Activated CD8-positive, alpha-beta memory T cell treated with anti-CD3 and anti-CD28 coated beads for 48 hours (primary cell): Measurements from ENCODE around the gene ARF5.
"Not testable (repeated sequence)": the region's sequence is repeated elsewhere in the genome, so short reads cannot be mapped to it uniquely, and the experiment has no call there.

ENCODE experiments used
- DNase-seq, 3 experiments: peaks; one replicate each; pipeline ENCODE4 v3.0.0-alpha.2; 2020; ENCODE audit warnings: low read depth in 2 of 3, low spot score in 2 of 3

The ARF5 gene

GRCh38 chr7:127588019-127588696, at the start of gene ARF5:
ARF5 (plus strand) TSS chr7:127588411; CDS start chr7:127588499, 88 bp downstream.
- DNase-seq = peak; percentile 64 to 75 (median 72)

GRCh38 chr7:127539116-127539515, 49.1 kb upstream of the ARF5 start:
- no peak for DNase-seq

GRCh38 chr7:127540461-127540860, 47.8 kb upstream of the ARF5 start:
- not testable (repeated sequence) for DNase-seq

- no peak for DNase-seq
These were observed 46.7 kb upstream of the ARF5 start for GRCh38 chr7:127541548-127541947.

GRCh38 chr7:127546313-127546712, 41.9 kb upstream of the ARF5 start:
- DNase-seq = no peak

GRCh38 chr7:127550247-127550646, 38.0 kb upstream of the ARF5 start:
- no peak for DNase-seq

- DNase-seq = no peak
These were observed 36.3 kb upstream of the ARF5 start for GRCh38 chr7:127551941-127552340.

- no peak for DNase-seq
These were observed 31.8 kb upstream of the ARF5 start for GRCh38 chr7:127556404-127556803.

GRCh38 chr7:127557803-127558202, 30.4 kb upstream of the ARF5 start:
- DNase-seq = no peak

GRCh38 chr7:127566242-127566641, 22.0 kb upstream of the ARF5 start:
- no peak for DNase-seq

GRCh38 chr7:127568034-127568433, 20.2 kb upstream of the ARF5 start:
- not testable (repeated sequence) for DNase-seq

GRCh38 chr7:127571741-127572505, 16.3 kb upstream of the ARF5 start:
- DNase-seq = no peak

- no peak for DNase-seq
These were observed 10.1 kb upstream of the ARF5 start for GRCh38 chr7:127578036-127578684.

GRCh38 chr7:127578711-127579275, 9.4 kb upstream of the ARF5 start:
- DNase-seq = no peak

- DNase-seq = no peak
These were observed 7.6 kb upstream of the ARF5 start for GRCh38 chr7:127580612-127581011.

GRCh38 chr7:127581716-127582115, 6.5 kb upstream of the ARF5 start:
- no peak for DNase-seq

GRCh38 chr7:127582361-127582760, 5.8 kb upstream of the ARF5 start:
- DNase-seq = no peak

- no peak for DNase-seq
These were observed 3.6 kb upstream of the ARF5 start for GRCh38 chr7:127584648-127585043.

- DNase-seq = peak; percentile 85 to 89 (median 86)
These were observed 2.9 kb upstream of the ARF5 start, which contains the start of gene GCC1 for GRCh38 chr7:127585044-127585953. GCC1 (minus strand) TSS chr7:127585596; CDS start chr7:127585182, 414 bp downstream.

GRCh38 chr7:127586346-127586745, 1.9 kb upstream of the ARF5 start:
- DNase-seq = no peak

GRCh38 chr7:127587663-127588018, 570 bp upstream of the ARF5 start:
- DNase-seq = no peak
